ENCODE measurements around the gene KMT2C. TPM values are rescaled to one million over a fixed set of nuclear protein-coding genes. Genes with fewer than 3 reads are reported as not detected.
A peak's percentile ranks its signal among the peaks of the same experiment; 100 is the strongest.

The KMT2C gene
- total RNA-seq, 1 donor from 2014 or later: 40.2 TPM

DNA sequence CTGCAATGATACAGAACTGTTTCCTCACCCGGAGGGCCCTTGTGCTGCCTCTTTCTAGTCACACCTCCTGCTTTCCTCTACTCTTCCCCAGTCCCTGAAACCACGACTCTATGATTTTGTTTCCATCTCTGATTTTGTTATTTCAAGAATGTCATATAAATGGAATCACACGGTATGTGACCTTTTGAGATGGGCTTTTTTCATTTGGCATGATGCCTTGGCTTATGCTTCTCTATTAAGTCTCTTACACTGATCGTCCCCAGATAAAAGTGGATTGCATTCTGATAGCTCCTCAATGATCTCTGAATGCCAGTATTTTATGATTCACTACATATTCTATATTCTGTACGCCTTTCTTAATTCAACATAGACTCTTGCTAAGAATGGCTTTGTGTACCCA lies 332.1 kb downstream of the KMT2C start:
- intact Hi-C loops (cut with micrococcal nuclease): no loop called here
- no peak for ATAC-seq
- DNase-seq: no peak

DNA sequence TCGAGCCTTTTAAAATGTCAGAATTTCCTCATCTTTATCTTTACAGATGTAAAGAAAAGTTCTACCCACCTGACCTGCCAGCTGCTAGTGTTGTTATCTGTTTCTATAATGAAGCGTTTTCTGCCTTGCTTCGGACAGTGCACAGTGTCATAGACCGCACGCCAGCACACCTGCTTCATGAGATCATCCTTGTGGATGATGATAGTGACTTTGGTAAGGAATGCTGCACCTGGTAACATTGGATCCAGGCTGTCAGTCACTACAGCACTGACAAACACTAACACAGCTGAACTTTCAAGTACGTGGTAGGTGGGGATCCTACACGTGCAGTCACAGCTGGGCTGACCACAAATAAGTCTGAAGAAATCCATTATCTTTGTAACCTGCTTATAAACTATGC lies 332.7 kb downstream of the KMT2C start:
- DNase-seq: no peak
- ATAC-seq: no peak
- intact Hi-C loops (cut with micrococcal nuclease): no loop called here

DNA sequence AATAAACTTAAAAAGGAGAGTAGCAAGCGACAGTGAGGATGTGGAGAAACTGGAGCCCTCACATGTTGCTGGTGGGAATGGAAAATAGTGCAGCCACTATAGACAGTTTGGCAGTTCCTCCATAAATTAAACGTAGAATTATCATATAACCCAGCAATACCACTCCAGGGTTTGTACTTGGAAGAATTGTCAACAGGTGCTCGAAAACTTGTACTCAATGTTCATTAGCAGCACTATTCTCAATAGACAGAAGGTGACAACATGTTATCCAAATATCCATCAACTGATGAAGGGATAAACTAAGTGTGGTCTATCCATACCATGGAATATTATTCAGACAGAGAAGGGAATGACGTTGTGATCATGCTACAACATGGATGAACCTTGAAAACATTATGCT lies 338.5 kb downstream of the KMT2C start:
- ATAC-seq: no peak
- intact Hi-C loops (cut with micrococcal nuclease): no loop called here

DNA sequence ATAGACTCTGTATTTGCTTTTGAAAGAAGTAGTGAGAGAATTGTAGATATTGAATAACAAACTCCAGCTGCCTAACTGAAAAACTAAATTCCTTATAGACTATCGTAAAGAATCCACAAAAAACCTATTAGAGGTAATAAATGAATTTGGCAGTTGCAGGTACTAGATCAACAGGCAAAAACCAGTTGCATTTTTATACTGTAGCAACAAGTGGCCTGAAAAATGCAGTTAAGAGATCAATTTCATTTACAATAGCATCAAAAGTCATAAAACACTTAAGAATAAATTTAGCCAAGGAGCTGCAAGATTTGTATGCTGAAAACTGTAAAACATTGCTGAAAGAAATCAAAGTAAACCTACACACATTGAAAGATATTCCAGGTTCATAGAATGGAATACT lies 340.0 kb downstream of the KMT2C start:
- DNase-seq (no peak), ATAC-seq (no peak)
- intact Hi-C loops (cut with micrococcal nuclease): no loop called here

More for the DNA sequence above, 338.5 kb downstream of the KMT2C start:
- no peak for DNase-seq

DNA sequence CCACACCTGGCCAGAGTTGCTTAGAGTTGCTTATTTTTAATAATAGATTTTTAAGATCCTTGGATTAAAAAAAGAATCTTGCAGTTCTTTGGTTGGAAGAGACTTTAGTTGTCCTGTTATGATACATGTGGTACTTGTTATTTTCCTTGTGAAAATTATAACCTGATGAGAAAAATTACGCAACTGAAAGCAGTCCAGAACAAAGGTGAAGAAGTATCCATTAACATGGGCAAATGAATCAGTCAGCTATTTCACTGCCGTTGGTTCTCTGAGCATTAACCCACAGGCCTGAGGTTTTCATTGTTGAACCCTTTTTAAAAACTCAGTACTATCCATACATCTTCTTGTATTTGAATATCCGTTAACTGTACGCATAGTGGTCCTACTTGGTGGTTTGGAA lies 342.1 kb downstream of the KMT2C start:
- intact Hi-C loops (cut with micrococcal nuclease): no loop called here
- ATAC-seq (no peak), DNase-seq (no peak)

DNA sequence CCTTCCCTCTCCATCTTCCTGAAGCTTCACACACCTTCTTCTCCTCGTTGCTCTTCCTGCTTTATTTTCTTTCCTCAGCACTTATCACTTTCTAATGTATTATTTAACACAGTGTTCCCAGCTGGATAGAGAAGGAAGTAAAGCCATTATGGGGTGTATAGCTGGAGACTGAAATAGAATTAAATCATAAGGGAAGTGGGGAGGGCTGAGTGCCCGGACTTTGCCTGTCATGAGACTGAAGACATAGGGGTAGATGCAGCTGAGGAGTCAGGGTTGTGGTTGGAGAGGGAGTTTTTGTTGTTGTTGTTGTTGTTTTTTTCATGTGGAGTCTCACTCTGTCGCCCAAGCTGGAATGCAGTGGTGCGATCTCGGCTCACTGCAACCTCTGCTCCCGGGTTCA lies 345.1 kb downstream of the KMT2C start:
- peak; percentile 47 for ATAC-seq
- intact Hi-C loops (cut with micrococcal nuclease): no loop called here

DNA sequence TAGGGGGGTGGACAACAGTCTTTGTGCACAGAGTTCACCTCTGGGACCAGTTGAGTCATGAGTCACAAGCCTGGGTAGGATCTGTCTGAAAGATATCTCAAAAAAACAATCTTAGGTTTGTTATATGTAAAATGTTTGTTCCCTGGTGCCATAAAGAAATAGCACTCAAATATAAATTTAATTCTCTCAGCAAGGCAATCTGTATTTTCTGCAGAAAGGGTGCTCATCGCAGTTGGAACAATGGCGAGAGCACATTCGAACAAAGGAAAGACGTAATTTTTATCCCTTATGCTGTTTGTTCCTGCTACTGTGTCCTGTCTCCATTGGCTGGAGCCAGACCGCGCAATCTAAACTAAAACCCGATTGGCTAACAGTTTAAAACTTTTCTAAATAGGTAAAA lies 346.6 kb downstream of the KMT2C start:
- ATAC-seq (no peak), DNase-seq (no peak)
- intact Hi-C loops (cut with micrococcal nuclease): no loop called here

More for the DNA sequence above, 345.1 kb downstream of the KMT2C start:
- DNase-seq: no peak

DNA sequence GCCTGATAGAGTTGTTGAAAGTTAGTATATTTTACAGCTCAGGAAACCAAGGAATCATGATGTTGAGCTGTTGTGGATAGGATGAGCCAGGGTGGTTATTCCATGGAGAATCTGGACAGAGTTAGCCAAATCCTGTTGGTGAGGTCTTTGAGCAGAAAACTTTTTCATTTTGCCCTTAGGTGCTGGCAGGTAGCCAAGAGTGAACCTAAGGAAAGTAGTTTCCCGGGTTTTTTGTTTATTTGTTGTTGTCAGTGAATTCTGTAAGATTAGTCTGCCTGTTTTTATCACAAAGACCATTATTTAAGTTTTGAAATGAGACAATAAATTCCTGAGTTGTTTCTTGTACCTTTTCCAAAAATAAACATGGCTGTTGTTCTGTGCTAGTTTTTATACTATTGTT lies 349.3 kb downstream of the KMT2C start:
- intact Hi-C loops (cut with micrococcal nuclease): no loop called here
- DNase-seq (no peak), ATAC-seq (no peak)

DNA sequence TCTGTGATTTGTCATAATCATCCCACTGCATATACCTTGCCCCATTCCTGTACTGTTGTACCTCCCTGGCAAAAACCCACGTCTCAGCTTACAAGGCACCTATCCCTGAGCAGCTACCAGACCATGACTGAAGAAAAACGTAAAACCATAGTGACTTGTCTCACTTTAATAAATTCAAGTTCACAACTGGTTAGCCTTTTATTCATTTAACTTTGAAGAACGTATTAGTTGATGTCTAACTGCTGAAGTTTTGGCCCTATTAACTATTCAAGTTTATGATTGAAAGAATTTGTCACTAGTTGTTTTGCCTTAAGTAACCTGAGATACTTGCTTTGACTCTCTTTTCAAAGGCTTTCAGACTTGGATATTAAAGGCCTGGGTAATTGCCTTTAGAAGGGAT lies 350.7 kb downstream of the KMT2C start:
- no peak for ATAC-seq

More for the DNA sequence above, 350.7 kb downstream of the KMT2C start:
- DNase-seq: no peak
- intact Hi-C loops (cut with micrococcal nuclease): no loop called here

Other genes starting within 250 kb of the KMT2C start
- gene XRCC2, start 240.1 kb upstream of the KMT2C start, total RNA-seq: 0.67 TPM